DMS153 (cell line): ENCODE measurements around the gene APBB2.
"Not testable (repeated sequence)": the region's sequence is repeated elsewhere in the genome, so short reads cannot be mapped to it uniquely, and the experiment has no call there.

Experiments used
- DNase-seq: peaks from one replicate; lab custom pipeline; 2025; lab: John Stamatoyannopoulos, UW

Gene APBB2

GRCh38 chr4:41156574-41156973 is 57.8 kb downstream of the APBB2 start:
- no peak for DNase-seq

DNA sequence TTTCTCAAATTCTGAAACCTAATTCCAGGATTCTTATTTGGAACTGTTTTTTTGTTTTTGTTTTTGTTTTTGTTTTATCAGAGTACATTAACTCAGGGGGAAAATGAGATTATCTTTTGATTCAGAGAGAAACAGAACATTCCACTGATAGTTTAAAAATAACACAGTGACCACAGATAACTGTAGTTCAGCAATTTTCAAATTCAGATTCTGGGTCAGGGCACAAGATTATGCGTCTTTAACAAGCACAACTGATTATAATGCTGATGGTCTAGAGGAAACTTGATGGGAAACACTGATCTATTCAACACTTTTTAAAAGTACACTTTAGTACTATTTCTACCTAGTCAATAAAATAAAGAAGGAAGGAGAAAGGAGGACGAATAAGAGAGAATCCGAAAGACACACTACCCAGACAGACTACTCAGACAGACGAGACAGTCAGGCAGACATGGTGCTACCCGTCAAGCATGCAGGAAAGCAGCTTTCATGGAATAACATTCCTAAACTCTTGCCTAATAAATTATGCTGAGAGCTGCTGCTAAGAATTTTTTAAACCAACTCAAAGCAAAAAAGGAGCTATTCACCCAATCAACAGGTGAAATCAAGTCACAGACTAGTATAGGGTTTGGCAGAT is 59.0 kb downstream of the APBB2 start:
- no peak for DNase-seq

- no peak for DNase-seq
Measured at GRCh38 chr4:41154814-41155177, 59.5 kb downstream of the APBB2 start.

- DNase-seq: no peak
Measured at GRCh38 chr4:41154010-41154813, 60.1 kb downstream of the APBB2 start.

DNA sequence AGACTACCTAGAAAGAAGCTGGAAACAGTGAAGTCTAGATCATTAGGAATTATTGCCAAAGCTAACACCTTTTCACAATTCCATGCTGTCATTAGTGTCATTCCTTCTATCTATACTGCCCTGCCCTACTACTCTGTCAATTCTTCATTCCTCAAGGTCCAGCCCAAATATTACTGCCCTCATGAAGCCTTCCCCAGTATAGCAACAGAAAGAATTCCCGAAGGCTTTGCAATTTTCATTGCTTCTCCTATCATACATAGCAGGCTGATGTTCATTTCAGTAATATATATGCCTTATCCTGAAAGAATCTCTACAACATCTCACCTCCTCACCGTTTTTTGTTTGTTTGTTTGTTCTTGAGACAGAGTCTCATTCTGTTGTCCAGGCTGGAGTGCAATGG is 63.9 kb downstream of the APBB2 start:
- no peak for DNase-seq

GRCh38 chr4:41149568-41149967 is 64.8 kb downstream of the APBB2 start:
- not testable (repeated sequence) for DNase-seq

GRCh38 chr4:41148931-41149330 is 65.4 kb downstream of the APBB2 start:
- DNase-seq: no peak

DNA sequence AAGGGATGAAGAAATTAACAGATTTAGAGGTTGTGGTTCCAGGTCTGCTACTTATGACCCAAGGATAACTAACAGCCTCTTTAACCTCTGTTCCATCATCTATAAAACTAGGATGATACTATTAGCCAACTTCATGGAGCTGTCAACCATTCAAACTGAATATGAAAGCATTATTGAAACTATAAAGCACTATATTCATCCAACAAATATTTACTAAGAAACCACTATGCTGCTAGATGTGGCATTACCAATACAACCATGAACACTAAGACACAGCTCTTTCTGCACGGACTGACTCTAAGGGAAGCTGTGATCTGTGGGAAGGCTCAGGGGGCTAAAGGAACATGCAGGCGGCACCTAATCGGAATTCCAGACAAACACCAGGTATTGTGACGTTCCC is 66.0 kb downstream of the APBB2 start:
- DNase-seq: no peak

DNA sequence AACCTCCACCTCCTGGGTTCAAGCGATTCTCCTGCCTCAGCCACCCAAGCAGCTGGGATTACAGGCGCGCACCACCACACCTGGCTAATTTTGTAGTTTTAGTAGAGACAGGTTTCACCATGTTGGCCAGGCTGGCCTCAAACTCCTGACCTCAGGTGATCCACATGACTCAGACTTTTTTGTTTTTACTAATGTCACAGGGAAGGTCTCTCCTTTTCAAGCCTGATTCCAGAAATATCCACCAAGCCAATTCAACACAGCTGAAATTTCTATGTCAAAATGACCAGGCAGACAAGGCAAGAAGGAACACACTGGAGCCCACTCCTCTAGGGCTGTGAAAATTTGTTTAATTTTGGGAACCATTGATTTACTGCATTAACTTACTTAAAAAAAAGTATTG is 66.8 kb downstream of the APBB2 start:
- DNase-seq: not testable (repeated sequence)

DNA sequence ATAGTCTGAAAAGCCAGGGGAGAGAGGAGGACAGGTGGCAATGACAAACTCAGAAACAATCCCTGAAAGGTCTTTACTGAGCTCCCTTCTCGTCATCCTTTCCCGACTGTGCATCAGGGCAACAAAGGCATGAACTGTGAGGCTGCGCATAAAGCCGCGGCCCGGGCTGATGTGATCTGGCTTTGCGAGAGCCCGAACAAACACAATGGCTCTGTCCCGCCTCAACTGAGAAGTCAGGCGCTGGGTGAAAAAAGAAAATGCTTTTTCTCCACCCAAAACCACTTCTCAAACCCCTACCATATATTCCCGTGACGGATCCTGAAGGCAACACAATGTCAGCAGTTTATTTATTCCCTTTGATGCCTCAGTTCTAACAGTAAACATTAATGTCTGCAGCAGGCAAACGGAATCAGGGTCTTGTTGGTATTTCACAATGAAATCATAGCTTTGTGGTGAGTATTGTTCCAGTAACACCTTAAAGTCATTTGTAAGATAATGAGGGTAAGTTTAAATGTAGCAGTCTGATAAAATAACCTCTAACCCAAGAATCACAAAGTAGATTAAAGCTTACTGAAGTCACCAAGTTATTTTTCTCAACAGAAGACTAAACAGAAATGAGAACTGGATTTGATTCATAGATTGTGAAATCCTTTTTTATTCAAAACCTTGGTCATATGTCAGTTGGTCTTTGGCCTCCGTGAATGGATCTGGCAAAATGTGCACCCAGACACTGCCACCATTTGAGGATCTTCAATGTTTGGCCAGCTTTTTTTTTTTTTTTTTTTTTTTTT is 67.4 kb downstream of the APBB2 start:
- peak; percentile 26 for DNase-seq

GRCh38 chr4:41146196-41146595 is 68.1 kb downstream of the APBB2 start:
- no peak for DNase-seq

- no peak for DNase-seq
Measured at GRCh38 chr4:41145571-41146078, 68.7 kb downstream of the APBB2 start.

GRCh38 chr4:41144812-41145211 is 69.5 kb downstream of the APBB2 start:
- DNase-seq: no peak

GRCh38 chr4:41144040-41144379 is 70.3 kb downstream of the APBB2 start:
- DNase-seq: no peak

DNA sequence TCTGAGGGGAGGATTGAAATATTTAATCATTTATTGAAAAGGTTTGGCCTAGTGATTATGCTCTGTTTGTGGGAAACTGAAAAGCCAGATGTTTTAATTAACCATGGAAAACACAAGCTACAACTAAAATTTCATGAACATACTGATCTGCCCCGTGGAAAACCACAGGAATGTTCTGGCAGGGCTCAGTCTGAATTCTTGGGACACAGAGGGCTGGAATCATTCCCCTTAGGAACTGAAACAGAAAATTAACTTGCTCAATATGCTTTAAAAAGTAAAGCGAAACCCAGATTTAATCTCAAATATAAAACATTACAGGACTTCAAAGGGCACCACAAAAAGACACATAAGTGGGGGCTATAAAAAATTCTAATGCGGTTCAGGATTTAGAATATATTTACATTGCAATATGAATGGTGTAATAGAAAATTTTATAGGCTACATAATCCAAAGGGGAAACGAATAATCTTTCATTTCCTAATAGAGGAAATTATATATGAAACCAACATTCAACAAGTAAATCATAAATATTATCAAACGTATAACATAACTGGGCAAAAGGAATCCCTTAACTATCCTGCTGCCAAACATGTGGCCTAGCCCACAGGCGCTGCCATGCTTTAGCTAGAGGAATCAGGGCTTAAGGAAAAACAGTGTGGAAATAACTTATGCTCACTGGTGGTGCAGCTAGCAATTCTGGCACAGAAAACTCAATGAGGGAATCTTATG is 70.9 kb downstream of the APBB2 start:
- DNase-seq: no peak

DNA sequence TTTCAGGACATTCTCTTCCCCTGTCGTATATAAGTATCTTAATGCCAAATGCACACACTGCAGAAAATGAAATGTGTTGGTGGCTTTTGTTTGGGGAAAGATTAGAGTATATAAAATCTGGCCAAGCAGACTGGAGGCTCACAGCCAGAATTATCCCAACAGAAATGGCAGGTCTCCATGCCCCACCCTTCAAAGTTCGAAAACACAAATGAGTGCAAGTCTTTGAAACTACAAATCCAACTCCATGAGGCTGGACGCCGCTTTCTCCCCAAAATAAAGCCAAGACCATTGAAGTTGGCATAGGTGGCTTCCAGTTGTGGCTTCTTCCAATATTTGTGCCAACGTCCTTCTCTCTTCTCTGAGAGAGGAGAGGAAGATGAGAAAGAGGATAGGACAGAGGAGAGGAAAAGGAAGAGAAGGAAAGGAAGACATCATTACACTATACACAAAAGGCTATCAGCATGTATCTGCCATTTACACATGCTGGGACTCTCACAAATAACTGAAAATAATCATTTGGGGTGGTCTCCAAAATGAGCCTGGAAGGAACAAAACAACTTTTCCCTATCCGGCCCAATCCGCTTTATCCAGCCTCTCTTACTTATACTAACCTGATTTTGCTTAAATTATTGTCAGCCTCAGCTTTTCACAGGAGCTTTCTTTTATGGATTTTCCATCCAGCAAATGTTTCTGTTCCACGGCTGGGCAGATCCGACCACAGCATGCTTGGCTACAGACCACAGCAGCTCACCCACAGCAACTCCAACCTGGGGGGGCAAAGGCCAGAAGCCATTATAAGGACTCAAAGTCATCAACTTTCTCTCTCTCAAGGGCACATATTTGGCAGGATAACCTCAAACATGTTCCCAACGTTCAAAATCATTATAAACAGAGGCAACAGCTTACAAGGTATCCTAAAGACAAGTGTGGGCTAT is 71.7 kb downstream of the APBB2 start:
- DNase-seq: no peak

DNA sequence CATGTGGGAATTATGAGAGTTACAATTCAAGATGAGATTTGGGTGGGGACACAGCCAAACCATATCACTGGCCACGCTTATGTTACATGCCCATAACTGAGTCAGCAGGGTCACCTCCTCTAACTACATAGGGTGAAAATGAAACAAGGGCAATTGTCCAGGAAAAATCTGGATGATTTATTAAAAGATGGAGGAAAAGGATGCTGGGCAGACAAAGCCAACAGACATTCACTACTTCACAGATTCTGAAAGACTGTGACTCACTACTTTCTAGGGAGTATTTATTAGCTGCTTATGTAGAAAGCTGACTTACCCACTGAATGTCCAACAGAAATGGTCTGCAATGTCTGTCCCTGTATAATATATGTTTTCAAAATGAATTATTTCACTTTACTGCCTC is 72.4 kb downstream of the APBB2 start:
- no peak for DNase-seq

DNA sequence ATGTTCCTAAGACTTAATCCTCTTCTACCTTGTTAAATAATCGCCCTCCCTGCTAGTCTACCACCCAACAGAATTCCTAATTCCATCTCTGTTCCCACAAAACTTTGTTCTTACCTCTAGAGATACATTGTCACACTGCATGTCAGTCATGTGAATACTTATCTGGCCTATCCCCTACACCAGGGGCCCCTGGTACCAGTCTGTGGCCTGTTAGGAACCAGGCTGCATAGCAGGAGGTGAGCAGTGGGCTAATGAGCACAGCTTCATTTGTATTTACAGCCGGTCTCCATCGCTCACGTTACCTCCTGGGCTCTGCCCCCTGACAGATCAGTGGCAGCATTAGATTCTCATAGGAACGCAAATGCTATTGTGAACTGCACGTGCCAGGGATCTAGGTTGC is 73.9 kb downstream of the APBB2 start:
- DNase-seq: no peak

- no peak for DNase-seq
Measured at GRCh38 chr4:41137879-41138278, 76.5 kb downstream of the APBB2 start.

DNA sequence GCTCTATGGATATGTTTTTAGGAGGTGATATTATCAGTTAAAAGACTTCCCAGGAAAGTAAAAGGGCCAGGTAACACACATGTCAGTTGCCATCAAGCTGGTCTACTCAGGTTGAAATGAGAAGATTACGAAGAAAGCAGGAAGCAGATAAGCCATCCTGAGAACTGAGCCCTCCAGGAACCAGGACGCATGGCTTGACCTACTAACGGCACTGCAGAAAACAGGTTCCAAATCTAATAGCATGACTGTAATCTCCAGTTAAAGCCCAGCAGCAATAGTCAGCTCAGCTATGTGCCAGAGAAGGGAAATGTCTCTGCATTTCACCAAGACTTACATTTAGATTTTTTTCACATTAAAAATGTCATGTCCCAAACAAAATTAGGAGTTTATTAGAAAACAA is 77.9 kb downstream of the APBB2 start:
- no peak for DNase-seq

GRCh38 chr4:41135801-41136200 is 78.5 kb downstream of the APBB2 start:
- no peak for DNase-seq
